GM19328 (cell line): ENCODE results near the gene TMEM33.

Source experiments
- ATAC-seq: cut with Tn5 transposase; IDR thresholded peaks from one replicate; pipeline ENCODE4 v1.9.1; 2021; ENCODE audit warnings: mild to moderate bottlenecking, moderate library complexity; ENCODE audit not compliant: unreplicated experiment

The TMEM33 gene

GRCh38 chr4:41994461-41994985, 59.3 kb downstream of the TMEM33 start:
- ATAC-seq, result no peak

GRCh38 chr4:41998019-41998418, 62.8 kb downstream of the TMEM33 start:
- no peak for ATAC-seq

- no peak for ATAC-seq
Observed at GRCh38 chr4:41999321-41999720, 64.1 kb downstream of the TMEM33 start.

GRCh38 chr4:42008011-42008786, 73.0 kb downstream of the TMEM33 start:
- ATAC-seq, result no peak
